Activated CD4-positive, alpha-beta T cell treated with anti-CD3 and anti-CD28 coated beads for 36 hours (primary cell): ENCODE results near the gene TPO. TPM values are rescaled to one million over a fixed set of nuclear protein-coding genes. Genes with fewer than 3 reads are reported as not detected.
A peak's percentile ranks its signal among the peaks of the same experiment; 100 is the strongest.
"Not testable (repeated sequence)": the region's sequence is repeated elsewhere in the genome, so short reads cannot be mapped to it uniquely, and the experiment has no call there.

Source experiments
- ATAC-seq: fragments of 200-7000 bp; cut with Tn5 transposase; one replicate; pipeline ENCODE4 v1.10.0; 2021; ENCODE audit warnings: mild to moderate bottlenecking, moderate library complexity
- CTCF ChIA-PET: fragments of 350-600 bp; sonication (Branson Sonifier 250); formaldehyde crosslinking; loops from one replicate; lab custom pipeline; 2021; ENCODE audit warnings: antibody characterized with exemption; lab: Charles Lee
- POLR2A ChIA-PET: fragments of 350-600 bp; sonication (Branson Sonifier 250); formaldehyde crosslinking; loops from one replicate; lab custom pipeline; 2021; ENCODE audit warnings: antibody characterized with exemption, inconsistent platforms; lab: Charles Lee
- DNase-seq: peaks from one replicate; pipeline ENCODE4 v3.0.0-alpha.2; 2020
- H3K27ac Mint-ChIP-seq: one replicate; pipeline ENCODE4 v1.8.0; 2021; ENCODE audit warnings: mixed read lengths
- H3K27me3 Mint-ChIP-seq: one replicate; pipeline ENCODE4 v1.8.0; 2021; ENCODE audit warnings: mixed read lengths
- H3K36me3 Mint-ChIP-seq: one replicate; pipeline ENCODE4 v1.8.0; 2021; ENCODE audit warnings: low read depth, mixed read lengths
- H3K4me1 Mint-ChIP-seq: one replicate; pipeline ENCODE4 v1.8.0; 2021; ENCODE audit warnings: mixed read lengths
- H3K4me3 Mint-ChIP-seq: one replicate; pipeline ENCODE4 v1.8.0; 2021; ENCODE audit warnings: mild to moderate bottlenecking, moderate library complexity, mixed read lengths
- H3K9me3 Mint-ChIP-seq: one replicate; pipeline ENCODE4 v1.8.0; 2021; ENCODE audit warnings: low read depth, mixed read lengths
- intact Hi-C, 2 experiments: fragments of 100-400 bp; cut with DNase I in 1 of 2; cut with micrococcal nuclease in 1 of 2; formaldehyde crosslinking; loops; one replicate each; pipeline versions ENCODE4 v1.14.2 to v1.15.1; 2022 to 2024; cut with DNase I, micrococcal nuclease
- total RNA-seq, 2 experiments: library from RNA; stranded (reverse); gene quantifications; one replicate each; pipeline ENCODE4 v1.2.3, GENCODE V29; 2021

Gene TPO
- total RNA-seq, 2 experiments from 2014 or later: not detected

- no peak overlapping the region for H3K27ac Mint-ChIP-seq
- H3K27me3 Mint-ChIP-seq: no peaks in the 10 kb centered on the region
- ATAC-seq: no peak
- ChIA-PET POLR2A (no interaction called here), CTCF (no interaction called here)
- no peak for DNase-seq
- H3K9me3 Mint-ChIP-seq: no peaks in the 10 kb centered on the region
- intact Hi-C loops: no loop called here
- H3K4me3 Mint-ChIP-seq: no peak overlapping the region
- H3K4me1 Mint-ChIP-seq: peaks cover 22% of the 10 kb centered on the region
- H3K36me3 Mint-ChIP-seq: no peaks in the 10 kb centered on the region
These were observed 96.9 kb downstream of the TPO start for GRCh38 chr2:1510176-1510575.

GRCh38 chr2:1511455-1511854 is 98.2 kb downstream of the TPO start:
- Mint-ChIP-seq H3K4me3 (no peak overlapping the region), H3K27me3 (no peaks in the 10 kb centered on the region), H3K27ac (no peak overlapping the region), H3K9me3 (no peaks in the 10 kb centered on the region), H3K4me1 (peaks cover 22% of the 10 kb centered on the region), H3K36me3 (no peaks in the 10 kb centered on the region)
- ChIA-PET CTCF (no interaction called here), POLR2A (no interaction called here)
- intact Hi-C loops: no loop called here
- DNase-seq: no peak
- ATAC-seq: no peak

GRCh38 chr2:1512321-1513289 is 99.3 kb downstream of the TPO start:
- CTCF ChIA-PET: no interaction called here
- no peaks in the 10 kb centered on the region for H3K9me3 Mint-ChIP-seq
- no peaks in the 10 kb centered on the region for H3K27me3 Mint-ChIP-seq
- no peaks in the 10 kb centered on the region for H3K36me3 Mint-ChIP-seq
- intact Hi-C loops: no loop called here
- ATAC-seq (no peak), DNase-seq (no peak)
- no peak overlapping the region for H3K4me3 Mint-ChIP-seq
- no peak overlapping the region for H3K27ac Mint-ChIP-seq
- H3K4me1 Mint-ChIP-seq: peaks cover 24% of the 10 kb centered on the region
- POLR2A ChIA-PET: interaction anchor here (0.7 kb wide), 1 partner anchor 117 kb away, joined by 3 read pairs; no protein-coding TSS in a partner anchor

- intact Hi-C loops: no loop called here
- Mint-ChIP-seq H3K27me3 (no peaks in the 10 kb centered on the region), H3K36me3 (no peaks in the 10 kb centered on the region), H3K4me1 (peaks cover 29% of the 10 kb centered on the region), H3K9me3 (no peaks in the 10 kb centered on the region), H3K4me3 (no peak overlapping the region), H3K27ac (no peak overlapping the region)
- no peak for ATAC-seq
- CTCF ChIA-PET: no interaction called here
- no peak for DNase-seq
- POLR2A ChIA-PET: no interaction called here
These were observed 101.3 kb downstream of the TPO start for GRCh38 chr2:1514391-1515072.

- no peaks in the 10 kb centered on the region for H3K9me3 Mint-ChIP-seq
- POLR2A ChIA-PET: no interaction called here
- H3K36me3 Mint-ChIP-seq: no peaks in the 10 kb centered on the region
- intact Hi-C loops: no loop called here
- ATAC-seq: no peak
- no peak for DNase-seq
- CTCF ChIA-PET: no interaction called here
- no peak overlapping the region for H3K4me3 Mint-ChIP-seq
- peaks cover 24% of the 10 kb centered on the region for H3K4me1 Mint-ChIP-seq
- no peaks in the 10 kb centered on the region for H3K27me3 Mint-ChIP-seq
- H3K27ac Mint-ChIP-seq: no peak overlapping the region
These were observed 101.8 kb downstream of the TPO start for GRCh38 chr2:1515073-1515430.

GRCh38 chr2:1515986-1516797 is 102.9 kb downstream of the TPO start:
- no peak for DNase-seq
- Mint-ChIP-seq H3K36me3 (no peaks in the 10 kb centered on the region), H3K27me3 (no peaks in the 10 kb centered on the region), H3K4me3 (no peak overlapping the region), H3K4me1 (peaks cover 19% of the 10 kb centered on the region), H3K9me3 (no peaks in the 10 kb centered on the region), H3K27ac (no peak overlapping the region)
- CTCF ChIA-PET: no interaction called here
- intact Hi-C loops: no loop called here
- POLR2A ChIA-PET: no interaction called here
- no peak for ATAC-seq

GRCh38 chr2:1516798-1517060 is 103.5 kb downstream of the TPO start:
- Mint-ChIP-seq H3K27me3 (no peaks in the 10 kb centered on the region), H3K36me3 (no peaks in the 10 kb centered on the region), H3K9me3 (no peaks in the 10 kb centered on the region), H3K4me1 (peaks cover 19% of the 10 kb centered on the region), H3K4me3 (no peak overlapping the region), H3K27ac (no peak overlapping the region)
- intact Hi-C loops: no loop called here
- POLR2A ChIA-PET: no interaction called here
- ATAC-seq (no peak), DNase-seq (no peak)
- CTCF ChIA-PET: no interaction called here

GRCh38 chr2:1517291-1517690 is 104.0 kb downstream of the TPO start:
- H3K9me3 Mint-ChIP-seq, H3K36me3 Mint-ChIP-seq, DNase-seq, H3K27ac Mint-ChIP-seq, intact Hi-C loops, POLR2A ChIA-PET, ATAC-seq, CTCF ChIA-PET, H3K4me3 Mint-ChIP-seq, H3K27me3 Mint-ChIP-seq: not testable (repeated sequence)
- peaks cover 19% of the 10 kb centered on the region for H3K4me1 Mint-ChIP-seq

GRCh38 chr2:1517786-1518185 is 104.5 kb downstream of the TPO start:
- intact Hi-C loops: no loop called here

GRCh38 chr2:1518331-1518803 is 105.1 kb downstream of the TPO start:
- no peaks in the 10 kb centered on the region for H3K27me3 Mint-ChIP-seq
- ATAC-seq (peak; percentile 77), DNase-seq (no peak)
- no peak overlapping the region for H3K4me3 Mint-ChIP-seq
- peak overlapping the region; percentile 44 for H3K27ac Mint-ChIP-seq
- no peaks in the 10 kb centered on the region for H3K9me3 Mint-ChIP-seq
- POLR2A ChIA-PET: interaction anchor here (0.6 kb wide), 1 partner anchor 778 kb away, joined by 3 read pairs; no protein-coding TSS in a partner anchor
- CTCF ChIA-PET: no interaction called here
- peaks cover 19% of the 10 kb centered on the region for H3K4me1 Mint-ChIP-seq
- intact Hi-C loops: no loop called here
- no peaks in the 10 kb centered on the region for H3K36me3 Mint-ChIP-seq

More at GRCh38 chr2:1517786-1518185, 104.5 kb downstream of the TPO start:
- Mint-ChIP-seq H3K36me3 (no peaks in the 10 kb centered on the region), H3K4me1 (peaks cover 19% of the 10 kb centered on the region), H3K27ac (peak overlapping the region; percentile 44), H3K27me3 (no peaks in the 10 kb centered on the region), H3K4me3 (no peak overlapping the region), H3K9me3 (no peaks in the 10 kb centered on the region)
- ChIA-PET POLR2A (interaction anchor here (0.6 kb wide), 1 partner anchor 777 kb away, joined by 3 read pairs; no protein-coding TSS in a partner anchor), CTCF (no interaction called here)
- DNase-seq: no peak
- ATAC-seq: no peak

GRCh38 chr2:1518867-1519530 is 105.7 kb downstream of the TPO start:
- H3K4me1 Mint-ChIP-seq: peaks cover 19% of the 10 kb centered on the region
- intact Hi-C loops: no loop called here
- no peaks in the 10 kb centered on the region for H3K9me3 Mint-ChIP-seq
- H3K27me3 Mint-ChIP-seq: no peaks in the 10 kb centered on the region
- no peak overlapping the region for H3K4me3 Mint-ChIP-seq
- CTCF ChIA-PET: interaction anchor here (0.7 to 1.0 kb wide), 2 partner anchors 32 to 666 kb away, joined by 3 read pairs; no protein-coding TSS in a partner anchor
- H3K27ac Mint-ChIP-seq: peak overlapping the region; percentile 44
- DNase-seq (no peak), ATAC-seq (no peak)
- no peaks in the 10 kb centered on the region for H3K36me3 Mint-ChIP-seq
- POLR2A ChIA-PET: no interaction called here
